ENCODE data around the gene TYW1. TPM values are rescaled to one million over a fixed set of nuclear protein-coding genes. Genes with fewer than 3 reads are reported as not detected.
"Not testable (repeated sequence)": the region's sequence is repeated elsewhere in the genome, so short reads cannot be mapped to it uniquely, and the experiment has no call there.

TYW1 gene
- polyA plus RNA-seq, 1 experiment, result 13.0 TPM

DNA sequence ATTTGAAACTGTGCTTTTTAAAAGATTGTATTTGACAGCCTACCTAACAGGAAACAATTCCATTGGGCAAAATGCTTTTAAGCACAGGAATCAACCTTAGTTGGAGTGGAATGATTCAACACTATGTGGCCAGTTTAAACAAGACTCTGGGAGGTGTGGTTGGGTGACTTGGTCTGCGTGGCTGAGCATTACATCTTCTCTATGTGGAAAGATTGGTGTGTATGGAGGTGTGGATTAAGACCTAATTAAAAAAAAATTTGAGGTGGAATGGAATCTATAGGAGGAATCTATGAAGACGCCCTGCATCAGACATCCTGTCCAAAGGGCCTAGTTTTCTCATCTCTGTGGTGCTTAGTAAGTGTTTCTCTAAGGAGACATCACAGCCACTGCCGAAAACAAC lies 140.9 kb downstream of the TYW1 start:
- H3K27me3 ChIP-seq (ENCODE audit: control insufficient read depth, insufficient read depth, low read length); CTCF ChIA-PET; DNase-seq (ENCODE audit: low read depth); H3K36me3 ChIP-seq (ENCODE audit: control insufficient read depth, insufficient read depth, low read length); H3K4me3 ChIP-seq (ENCODE audit: low read depth, low read length); POLR2A ChIA-PET: not testable (repeated sequence)

DNA sequence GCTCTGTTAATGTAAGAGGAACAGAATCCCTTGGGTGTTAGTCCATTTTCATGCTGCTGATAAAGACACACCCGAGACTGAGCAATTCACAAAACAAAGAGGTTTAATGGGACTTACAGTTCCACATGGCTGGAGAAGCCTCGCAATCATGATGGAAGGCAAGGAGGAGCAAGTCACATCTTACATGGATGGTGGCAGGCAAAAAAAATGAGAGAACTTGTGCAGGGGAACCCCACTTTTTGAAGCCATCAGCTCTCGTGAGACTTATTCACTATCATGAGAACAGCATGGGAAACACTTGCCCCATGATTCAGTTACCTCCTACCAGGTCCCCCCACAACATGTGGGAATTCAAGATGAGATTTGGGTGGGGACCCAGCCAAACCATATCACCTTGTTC lies 143.2 kb downstream of the TYW1 start:
- H3K27me3 ChIP-seq (ENCODE audit: control insufficient read depth, insufficient read depth, low read length); POLR2A ChIA-PET; DNase-seq (ENCODE audit: low read depth); H3K36me3 ChIP-seq (ENCODE audit: control insufficient read depth, insufficient read depth, low read length); CTCF ChIA-PET; H3K4me3 ChIP-seq (ENCODE audit: low read depth, low read length): not testable (repeated sequence)

DNA sequence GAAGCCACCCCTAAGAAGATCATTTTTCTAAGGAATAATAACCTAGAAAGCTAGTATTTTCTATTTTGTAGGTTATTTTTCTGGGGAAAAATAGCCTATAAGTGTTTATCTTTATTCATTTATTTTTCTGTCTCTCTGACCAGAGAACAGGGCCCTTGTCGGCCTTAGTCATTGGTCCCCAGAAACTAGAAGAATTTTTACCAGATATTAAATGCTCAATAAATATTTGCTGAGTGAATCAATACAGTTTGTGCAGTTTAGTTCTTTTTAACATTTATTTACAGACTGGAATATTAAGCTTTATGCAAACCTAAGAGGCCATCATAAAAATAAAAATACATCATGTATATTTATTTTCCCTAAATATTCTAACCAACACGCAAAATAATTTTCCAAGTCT lies 144.4 kb downstream of the TYW1 start:
- H3K27me3 ChIP-seq (ENCODE audit: control insufficient read depth, insufficient read depth, low read length); CTCF ChIA-PET; H3K4me3 ChIP-seq (ENCODE audit: low read depth, low read length); DNase-seq (ENCODE audit: low read depth); POLR2A ChIA-PET; H3K36me3 ChIP-seq (ENCODE audit: control insufficient read depth, insufficient read depth, low read length): not testable (repeated sequence)

DNA sequence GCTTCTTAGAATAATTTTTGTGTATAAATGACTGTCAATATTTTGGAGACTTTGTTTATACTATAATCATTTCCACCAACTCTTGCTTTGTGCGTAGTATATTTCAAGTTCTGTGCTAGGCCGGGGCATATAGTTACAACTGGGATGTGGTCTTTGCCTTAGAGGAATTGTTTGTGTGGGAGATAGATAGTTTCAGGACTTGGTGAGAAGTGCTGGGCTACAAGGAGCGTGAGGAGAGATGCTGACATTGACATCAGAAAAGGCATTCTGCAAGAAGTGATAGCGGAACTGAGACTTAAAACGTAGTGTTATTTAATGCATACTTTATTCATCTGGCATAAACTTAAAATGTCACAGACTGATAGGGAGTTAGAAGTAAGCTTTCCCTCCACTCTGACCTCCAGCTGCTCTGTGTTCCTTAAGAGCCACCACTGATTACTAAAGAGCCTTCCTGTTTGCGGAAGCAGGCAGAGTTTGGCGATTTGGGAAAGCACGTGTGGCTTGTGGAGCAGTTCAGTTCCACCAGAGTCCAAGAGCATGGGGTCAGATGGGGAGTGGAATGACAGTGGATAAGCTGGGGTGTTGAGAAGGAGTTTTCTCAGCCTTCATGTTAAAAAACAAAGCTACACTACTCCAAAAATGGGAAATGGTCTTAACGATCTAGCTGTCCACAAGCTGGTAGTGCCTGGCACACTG lies 146.6 kb downstream of the TYW1 start:
- H3K4me3 ChIP-seq (ENCODE audit: low read depth, low read length); DNase-seq (ENCODE audit: low read depth); H3K36me3 ChIP-seq (ENCODE audit: control insufficient read depth, insufficient read depth, low read length); CTCF ChIA-PET; H3K27me3 ChIP-seq (ENCODE audit: control insufficient read depth, insufficient read depth, low read length); POLR2A ChIA-PET: not testable (repeated sequence)

DNA sequence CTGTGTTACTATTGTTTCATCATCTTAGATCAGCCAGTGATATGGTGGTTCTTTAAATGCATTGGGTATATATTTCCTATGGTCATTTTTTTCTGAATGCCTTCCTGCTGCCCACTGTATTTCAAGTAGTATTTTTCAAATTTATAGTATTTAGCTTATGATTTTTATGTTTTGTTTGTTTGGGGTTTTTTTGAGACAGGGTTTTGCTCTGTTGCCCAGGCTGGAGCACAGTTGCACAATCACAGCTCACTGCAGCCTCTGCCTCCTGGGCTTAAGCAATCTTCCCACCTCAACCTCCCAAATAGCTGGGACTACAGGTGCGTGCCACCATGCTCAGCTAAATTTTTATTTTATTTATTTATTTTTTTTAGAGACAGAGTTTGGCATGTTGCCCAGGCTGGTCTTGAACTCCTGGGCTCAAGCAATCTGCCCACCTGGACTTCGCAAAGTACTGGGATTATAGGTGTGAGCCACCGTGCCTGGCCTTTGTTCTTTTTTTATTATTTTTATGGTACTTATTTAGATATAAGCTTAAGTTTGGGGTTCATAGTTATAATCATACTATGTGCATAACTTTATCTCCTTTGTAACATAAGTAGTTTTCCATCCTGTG lies 149.1 kb downstream of the TYW1 start:
- CTCF ChIA-PET; H3K4me3 ChIP-seq (ENCODE audit: low read depth, low read length); H3K36me3 ChIP-seq (ENCODE audit: control insufficient read depth, insufficient read depth, low read length); POLR2A ChIA-PET; H3K27me3 ChIP-seq (ENCODE audit: control insufficient read depth, insufficient read depth, low read length); DNase-seq (ENCODE audit: low read depth): not testable (repeated sequence)

DNA sequence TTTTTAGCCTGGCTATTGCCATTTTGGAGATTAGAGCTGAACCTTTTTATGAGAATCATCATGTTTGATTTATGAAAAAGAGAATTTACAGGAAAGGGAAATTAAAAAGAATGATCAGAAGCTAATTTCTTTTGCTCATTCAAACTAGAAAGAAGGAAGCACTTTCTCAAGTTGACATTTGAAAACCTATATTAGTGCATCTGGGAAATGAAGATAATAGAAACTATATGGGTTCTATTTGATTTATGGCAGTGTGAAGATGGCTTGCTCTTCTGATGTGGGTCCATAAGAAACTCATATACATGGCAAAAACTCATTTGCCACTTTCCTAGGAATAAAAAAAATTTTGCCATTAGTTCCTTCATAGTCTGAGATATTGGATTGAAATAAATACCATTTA lies 152.5 kb downstream of the TYW1 start:
- H3K4me3 ChIP-seq (ENCODE audit: low read depth, low read length); DNase-seq (ENCODE audit: low read depth); H3K36me3 ChIP-seq (ENCODE audit: control insufficient read depth, insufficient read depth, low read length); H3K27me3 ChIP-seq (ENCODE audit: control insufficient read depth, insufficient read depth, low read length); POLR2A ChIA-PET; CTCF ChIA-PET: not testable (repeated sequence)

DNA sequence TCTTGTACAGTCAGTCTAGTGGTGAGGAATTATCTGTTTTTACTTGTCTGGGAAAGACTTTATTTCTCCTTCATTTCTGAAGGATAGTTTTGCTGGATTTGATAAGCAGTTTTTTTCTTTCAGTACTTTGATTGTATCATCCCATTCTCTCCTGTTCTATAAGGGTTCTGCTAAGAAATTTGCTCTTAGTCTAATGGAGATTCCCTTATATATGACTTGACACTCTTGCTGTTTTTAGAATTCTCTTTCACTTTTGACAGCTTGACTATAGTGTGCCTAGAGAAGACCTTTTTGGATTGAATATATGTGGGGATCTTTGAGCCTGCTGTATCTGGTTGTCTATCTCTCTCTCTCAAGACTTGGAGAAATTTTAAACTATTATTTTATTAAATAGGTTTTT lies 157.7 kb downstream of the TYW1 start:
- DNase-seq (ENCODE audit: low read depth); H3K36me3 ChIP-seq (ENCODE audit: control insufficient read depth, insufficient read depth, low read length); H3K27me3 ChIP-seq (ENCODE audit: control insufficient read depth, insufficient read depth, low read length); H3K4me3 ChIP-seq (ENCODE audit: low read depth, low read length); CTCF ChIA-PET; POLR2A ChIA-PET: not testable (repeated sequence)

DNA sequence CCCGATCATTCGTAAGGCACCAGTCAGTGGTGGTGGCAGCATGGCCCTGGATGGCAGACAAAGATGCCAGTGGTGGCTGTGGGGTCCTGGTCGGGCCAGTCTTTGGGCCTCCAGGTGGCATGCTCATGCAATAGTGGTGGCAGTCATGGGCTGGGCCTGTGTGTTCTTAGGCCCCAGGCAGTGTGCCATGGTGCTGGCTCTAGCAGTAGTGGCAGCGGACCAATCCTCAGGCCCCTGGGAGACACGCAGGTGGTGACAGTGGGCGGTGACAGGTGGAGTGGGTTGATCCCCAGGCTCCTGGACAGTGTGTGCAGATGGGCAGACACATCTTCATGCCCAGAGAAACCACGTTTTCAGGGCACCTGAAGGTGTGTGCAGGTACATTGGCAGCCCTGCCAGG lies 159.4 kb downstream of the TYW1 start:
- POLR2A ChIA-PET; H3K4me3 ChIP-seq (ENCODE audit: low read depth, low read length); H3K36me3 ChIP-seq (ENCODE audit: control insufficient read depth, insufficient read depth, low read length); DNase-seq (ENCODE audit: low read depth); H3K27me3 ChIP-seq (ENCODE audit: control insufficient read depth, insufficient read depth, low read length); CTCF ChIA-PET: not testable (repeated sequence)

DNA sequence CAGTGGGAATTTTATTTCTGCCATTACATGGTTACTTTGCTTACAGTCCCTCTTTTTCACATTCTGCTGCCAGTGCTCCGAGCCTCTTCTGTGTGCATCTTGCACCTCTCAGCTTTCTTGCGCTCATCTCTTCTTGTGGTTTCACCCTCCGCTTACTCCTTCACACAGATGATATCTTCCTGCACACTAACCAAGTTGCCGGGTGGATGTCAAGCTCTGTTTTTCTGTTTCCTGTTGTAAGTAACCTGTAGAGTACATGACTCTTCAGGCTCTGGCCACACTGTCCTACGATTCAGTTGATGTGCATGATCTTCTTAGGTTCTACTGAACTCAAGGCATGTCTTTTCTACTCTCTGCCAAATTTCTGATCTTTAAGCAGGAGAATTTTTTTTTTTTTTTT lies 166.7 kb downstream of the TYW1 start:
- H3K4me3 ChIP-seq (ENCODE audit: low read depth, low read length); DNase-seq (ENCODE audit: low read depth); H3K27me3 ChIP-seq (ENCODE audit: control insufficient read depth, insufficient read depth, low read length); H3K36me3 ChIP-seq (ENCODE audit: control insufficient read depth, insufficient read depth, low read length); POLR2A ChIA-PET; CTCF ChIA-PET: not testable (repeated sequence)

DNA sequence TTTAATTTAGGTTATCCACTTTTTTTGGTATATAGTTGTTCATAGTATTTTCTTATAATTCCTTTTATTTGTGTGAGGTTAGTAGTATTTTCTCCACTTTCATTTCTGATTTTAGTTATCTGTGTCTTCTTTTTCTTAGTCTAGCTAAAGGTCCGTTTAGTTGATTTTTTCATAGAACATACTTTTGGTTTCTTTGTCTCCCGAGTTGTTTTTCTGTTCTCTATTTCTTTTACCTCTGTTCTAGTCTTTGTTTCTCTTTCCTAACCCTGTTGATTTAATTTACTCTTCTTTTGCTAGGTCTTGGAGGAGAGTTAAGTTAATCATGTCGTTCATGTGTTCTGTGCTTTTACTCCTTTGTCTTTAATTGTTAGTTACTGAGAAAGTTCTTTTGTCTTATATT lies 174.5 kb downstream of the TYW1 start:
- H3K4me3 ChIP-seq (ENCODE audit: low read depth, low read length); H3K36me3 ChIP-seq (ENCODE audit: control insufficient read depth, insufficient read depth, low read length); POLR2A ChIA-PET; H3K27me3 ChIP-seq (ENCODE audit: control insufficient read depth, insufficient read depth, low read length); CTCF ChIA-PET; DNase-seq (ENCODE audit: low read depth): not testable (repeated sequence)
